ENCODE results near the gene TXNDC9.
"Not testable (repeated sequence)": the region's sequence is repeated elsewhere in the genome, so short reads cannot be mapped to it uniquely, and the experiment has no call there.

TXNDC9 gene

GRCh38 chr2:99317873-99318200 lies 18.3 kb downstream of the TXNDC9 start:
- FAIRE-seq = not testable (repeated sequence)

- FAIRE-seq = no peak
Measured at GRCh38 chr2:99317161-99317872, 18.8 kb downstream of the TXNDC9 start.

- not testable (repeated sequence) for FAIRE-seq
Measured at GRCh38 chr2:99301097-99301496, 35.0 kb downstream of the TXNDC9 start, which contains the start of gene LYG1. Gene LYG1 (minus strand): TSS chr2:99301197. CDS start chr2:99295670, 5,527 bp downstream.

GRCh38 chr2:99299580-99299979 lies 36.6 kb downstream of the TXNDC9 start:
- no peak for FAIRE-seq

- no peak for FAIRE-seq
Measured at GRCh38 chr2:99297994-99298393, 38.1 kb downstream of the TXNDC9 start.

- no peak for FAIRE-seq
Measured at GRCh38 chr2:99285526-99285925, 50.6 kb downstream of the TXNDC9 start.

GRCh38 chr2:99279969-99280695 lies 56.0 kb downstream of the TXNDC9 start:
- no peak for FAIRE-seq

- no peak for FAIRE-seq
Measured at GRCh38 chr2:99278793-99279291, 57.3 kb downstream of the TXNDC9 start.

- FAIRE-seq = not testable (repeated sequence)
Measured at GRCh38 chr2:99278195-99278765, 57.9 kb downstream of the TXNDC9 start.

GRCh38 chr2:99275882-99276281 lies 60.3 kb downstream of the TXNDC9 start:
- no peak for FAIRE-seq
